ENCODE data around the gene CTCFL.

CTCFL gene

DNA sequence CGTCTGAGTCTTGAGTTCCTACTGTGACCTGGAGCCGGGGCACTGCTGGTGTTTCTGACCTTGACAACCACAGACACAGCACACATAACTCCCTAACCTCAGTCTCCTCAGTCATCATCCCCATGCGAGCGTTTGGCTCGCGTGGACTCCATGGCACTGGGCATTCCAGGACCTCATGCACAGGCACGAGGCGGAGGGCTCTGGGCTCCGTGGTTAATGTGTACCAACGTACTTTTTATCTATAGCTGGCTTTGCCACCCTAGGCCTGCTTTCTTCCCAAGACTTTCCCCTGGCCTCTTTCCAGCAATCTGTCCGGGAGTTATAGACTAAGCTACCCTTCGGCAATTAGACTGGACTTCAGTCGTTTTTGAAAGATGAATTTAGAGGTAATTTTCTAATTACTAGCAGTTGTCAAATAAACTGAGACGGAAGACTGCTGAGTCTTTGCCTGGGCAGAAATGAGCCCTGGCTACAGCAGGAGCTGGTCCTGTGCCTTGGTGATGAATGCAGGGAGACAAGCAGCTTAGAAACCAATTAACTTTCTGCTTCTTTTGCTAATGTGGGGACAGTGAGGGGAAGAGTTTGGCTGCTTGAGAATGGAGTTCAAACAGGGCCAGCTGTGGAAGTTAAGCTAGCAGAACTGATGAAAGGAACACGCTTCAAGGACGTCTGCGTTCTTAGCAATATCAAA, 16.1 kb upstream of the CTCFL start:
- Histone ChIP-seq H3K79me2 (ENCODE audit: insufficient read depth, low read length) (no peaks in the 10 kb centered on the region), H2AFZ (ENCODE audit: low read depth, low read length) (no peak overlapping the region), H3K27ac (ENCODE audit: low read length) (no peak overlapping the region), H3K4me1 (ENCODE audit: insufficient read depth, low read length) (no peaks in the 10 kb centered on the region), H3K4me3 (ENCODE audit: low read depth in 1 of 2, low read length in 2 of 2) (no peak overlapping the region), H3K9ac (ENCODE audit: low read depth, low read length) (no peak overlapping the region), H3K27me3 (ENCODE audit: insufficient read depth, low read length, poor library complexity) (peaks cover 39% of the 10 kb centered on the region), H4K20me1 (ENCODE audit: insufficient read depth, low read length) (no peaks in the 10 kb centered on the region), H3K9me3 (ENCODE audit: insufficient read depth, low read length, severe bottlenecking) (no peaks in the 10 kb centered on the region), H3K4me2 (ENCODE audit: insufficient read depth, low read length) (no peak overlapping the region), H3K36me3 (ENCODE audit: insufficient read depth, low read length) (no peaks in the 10 kb centered on the region)
- ATAC-seq (ENCODE audit: insufficient read depth, low read depth) (no peak), DNase-seq (no peak)
- TF ChIP-seq, protein P1, sequence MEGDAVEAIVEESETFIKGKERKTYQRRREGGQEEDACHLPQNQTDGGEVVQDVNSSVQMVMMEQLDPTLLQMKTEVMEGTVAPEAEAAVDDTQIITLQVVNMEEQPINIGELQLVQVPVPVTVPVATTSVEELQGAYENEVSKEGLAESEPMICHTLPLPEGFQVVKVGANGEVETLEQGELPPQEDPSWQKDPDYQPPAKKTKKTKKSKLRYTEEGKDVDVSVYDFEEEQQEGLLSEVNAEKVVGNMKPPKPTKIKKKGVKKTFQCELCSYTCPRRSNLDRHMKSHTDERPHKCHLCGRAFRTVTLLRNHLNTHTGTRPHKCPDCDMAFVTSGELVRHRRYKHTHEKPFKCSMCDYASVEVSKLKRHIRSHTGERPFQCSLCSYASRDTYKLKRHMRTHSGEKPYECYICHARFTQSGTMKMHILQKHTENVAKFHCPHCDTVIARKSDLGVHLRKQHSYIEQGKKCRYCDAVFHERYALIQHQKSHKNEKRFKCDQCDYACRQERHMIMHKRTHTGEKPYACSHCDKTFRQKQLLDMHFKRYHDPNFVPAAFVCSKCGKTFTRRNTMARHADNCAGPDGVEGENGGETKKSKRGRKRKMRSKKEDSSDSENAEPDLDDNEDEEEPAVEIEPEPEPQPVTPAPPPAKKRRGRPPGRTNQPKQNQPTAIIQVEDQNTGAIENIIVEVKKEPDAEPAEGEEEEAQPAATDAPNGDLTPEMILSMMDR (IDR thresholded peaks at IDR 0.05; ENCODE audit: borderline replicate concordance, extremely low read depth, low read length, poor library complexity, severe bottlenecking) = no peak
- TF ChIP-seq EZH2 (IDR thresholded peaks at IDR 0.05; ENCODE audit: borderline replicate concordance, low read depth, low read length, severe bottlenecking) = no peak

DNA sequence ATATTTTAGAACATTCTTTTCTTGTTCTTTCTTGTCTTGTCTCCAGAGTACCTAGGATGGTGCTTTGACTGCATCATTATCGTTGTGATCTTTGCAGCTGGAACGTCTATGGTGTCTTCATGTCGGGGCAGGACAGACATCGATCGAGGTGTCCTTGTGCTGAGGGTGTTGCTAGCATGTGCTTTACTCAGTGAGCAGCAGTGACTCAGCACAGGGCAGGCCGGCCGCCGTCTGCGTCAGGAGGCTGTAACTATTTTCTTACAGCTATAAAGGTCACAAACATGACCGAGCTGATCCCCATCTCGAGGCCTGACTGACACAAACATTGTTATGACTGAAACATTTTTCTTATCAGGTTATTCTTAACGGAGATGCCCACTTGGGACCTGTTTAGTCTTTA, 14.9 kb upstream of the CTCFL start:
- no peak overlapping the region for H2AFZ ChIP-seq (ENCODE audit: low read depth, low read length)

DNA sequence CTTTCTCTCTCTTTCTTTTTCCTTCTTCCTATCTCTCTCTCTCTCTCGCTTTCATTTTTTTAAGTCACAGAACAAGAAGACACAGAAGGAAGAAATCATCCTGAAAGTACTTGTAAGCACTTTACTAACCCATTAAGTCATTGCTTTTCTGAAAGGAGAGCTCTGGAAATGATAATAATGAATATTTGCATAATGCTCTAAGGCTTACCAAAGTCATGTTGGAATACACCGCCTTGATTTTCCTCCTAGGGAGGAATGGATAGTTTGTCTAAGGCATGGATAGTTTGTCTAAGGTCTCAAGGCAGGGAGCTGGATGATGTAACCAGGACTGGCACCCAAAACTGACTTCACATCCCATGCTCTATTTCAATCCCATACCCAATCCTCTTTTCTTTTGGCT, 12.9 kb upstream of the CTCFL start:
- H4K20me1 ChIP-seq (ENCODE audit: insufficient read depth, low read length) = no peaks in the 10 kb centered on the region
- no peaks in the 10 kb centered on the region for H3K9me3 ChIP-seq (ENCODE audit: insufficient read depth, low read length, severe bottlenecking)
- H3K36me3 ChIP-seq (ENCODE audit: insufficient read depth, low read length) = no peaks in the 10 kb centered on the region
- DNase-seq = no peak
- no peak overlapping the region for H3K27ac ChIP-seq (ENCODE audit: low read length)
- H3K4me2 ChIP-seq (ENCODE audit: insufficient read depth, low read length) = no peak overlapping the region
- no peak for ATAC-seq (ENCODE audit: insufficient read depth, low read depth)
- peaks cover 33% of the 10 kb centered on the region for H3K27me3 ChIP-seq (ENCODE audit: insufficient read depth, low read length, poor library complexity)
- no peak overlapping the region for H2AFZ ChIP-seq (ENCODE audit: low read depth, low read length)
- no peak overlapping the region for H3K9ac ChIP-seq (ENCODE audit: low read depth, low read length)
- H3K79me2 ChIP-seq (ENCODE audit: insufficient read depth, low read length) = no peaks in the 10 kb centered on the region
- no peak overlapping the region for H3K4me3 ChIP-seq (ENCODE audit: low read depth in 1 of 2, low read length in 2 of 2)
- no peaks in the 10 kb centered on the region for H3K4me1 ChIP-seq (ENCODE audit: insufficient read depth, low read length)
- no peak for TF ChIP-seq EZH2 (IDR thresholded peaks at IDR 0.05; ENCODE audit: borderline replicate concordance, low read depth, low read length, severe bottlenecking)
- TF ChIP-seq, protein P1 (IDR thresholded peaks at IDR 0.05; ENCODE audit: borderline replicate concordance, extremely low read depth, low read length, poor library complexity, severe bottlenecking) = no peak

More for the DNA sequence above, 14.9 kb upstream of the CTCFL start:
- Histone ChIP-seq H3K4me1 (ENCODE audit: insufficient read depth, low read length) (no peaks in the 10 kb centered on the region), H3K4me3 (ENCODE audit: low read depth in 1 of 2, low read length in 2 of 2) (no peak overlapping the region), H3K36me3 (ENCODE audit: insufficient read depth, low read length) (no peaks in the 10 kb centered on the region), H3K27ac (ENCODE audit: low read length) (no peak overlapping the region), H3K4me2 (ENCODE audit: insufficient read depth, low read length) (no peak overlapping the region), H3K9me3 (ENCODE audit: insufficient read depth, low read length, severe bottlenecking) (no peaks in the 10 kb centered on the region), H3K9ac (ENCODE audit: low read depth, low read length) (no peak overlapping the region), H3K27me3 (ENCODE audit: insufficient read depth, low read length, poor library complexity) (peaks cover 39% of the 10 kb centered on the region), H4K20me1 (ENCODE audit: insufficient read depth, low read length) (no peaks in the 10 kb centered on the region), H3K79me2 (ENCODE audit: insufficient read depth, low read length) (no peaks in the 10 kb centered on the region)
- DNase-seq (no peak), ATAC-seq (ENCODE audit: insufficient read depth, low read depth) (no peak)
- no peak for TF ChIP-seq EZH2 (IDR thresholded peaks at IDR 0.05; ENCODE audit: borderline replicate concordance, low read depth, low read length, severe bottlenecking)
- TF ChIP-seq, protein P1 (IDR thresholded peaks at IDR 0.05; ENCODE audit: borderline replicate concordance, extremely low read depth, low read length, poor library complexity, severe bottlenecking) = no peak

Data from DND-41 (cell line).